Stimulated activated CD4-positive, alpha-beta T cell treated with anti-CD3 and anti-CD28 coated beads, TNF-alpha, amount 100 ng/mL, for 24 hours (primary cell): ENCODE measurements around the gene UNC79.

ENCODE experiments used
- DNase-seq, 3 experiments: peaks; one replicate each; pipeline ENCODE4 v3.0.0-alpha.2; 2020; ENCODE audit warnings: low read depth in 3 of 3

Gene UNC79

GRCh38 chr14:93663317-93663716 is 232.6 kb downstream of the UNC79 start:
- DNase-seq = no peak

GRCh38 chr14:93665169-93665568 is 234.4 kb downstream of the UNC79 start:
- no peak for DNase-seq

- DNase-seq = no peak
Measured at GRCh38 chr14:93669632-93670031, 238.9 kb downstream of the UNC79 start.

GRCh38 chr14:93674343-93674742 is 243.6 kb downstream of the UNC79 start:
- no peak for DNase-seq

- DNase-seq = no peak
Measured at GRCh38 chr14:93675651-93676050, 244.9 kb downstream of the UNC79 start.

GRCh38 chr14:93676416-93676958 is 245.7 kb downstream of the UNC79 start:
- no peak for DNase-seq

GRCh38 chr14:93682459-93682858 is 251.7 kb downstream of the UNC79 start:
- no peak for DNase-seq

- no peak for DNase-seq
Measured at GRCh38 chr14:93683226-93683625, 252.5 kb downstream of the UNC79 start.

- no peak for DNase-seq
Measured at GRCh38 chr14:93685121-93685895, 254.6 kb downstream of the UNC79 start.

GRCh38 chr14:93686268-93686667 is 255.5 kb downstream of the UNC79 start:
- no peak for DNase-seq

GRCh38 chr14:93688239-93688666 is 257.5 kb downstream of the UNC79 start:
- DNase-seq = no peak

- DNase-seq = no peak
Measured at GRCh38 chr14:93688820-93689219, 258.1 kb downstream of the UNC79 start.

GRCh38 chr14:93690146-93690545 is 259.4 kb downstream of the UNC79 start:
- DNase-seq = no peak

- no peak for DNase-seq
Measured at GRCh38 chr14:93691042-93691780, 260.5 kb downstream of the UNC79 start.

- DNase-seq = no peak
Measured at GRCh38 chr14:93693914-93694313, 263.2 kb downstream of the UNC79 start.

- no peak for DNase-seq
Measured at GRCh38 chr14:93700928-93701327, 270.2 kb downstream of the UNC79 start.

- DNase-seq = no peak
Measured at GRCh38 chr14:93701562-93701961, 270.8 kb downstream of the UNC79 start.

- DNase-seq = no peak
Measured at GRCh38 chr14:93702946-93703345, 272.2 kb downstream of the UNC79 start.

- DNase-seq = no peak
Measured at GRCh38 chr14:93703941-93704340, 273.2 kb downstream of the UNC79 start.

- no peak for DNase-seq
Measured at GRCh38 chr14:93705513-93706156, 274.9 kb downstream of the UNC79 start.

GRCh38 chr14:93706360-93706955 is 275.7 kb downstream of the UNC79 start:
- DNase-seq = no peak

- DNase-seq = no peak
Measured at GRCh38 chr14:93707475-93707874, 276.7 kb downstream of the UNC79 start.
